ENCODE measurements around the gene SMIM5.

Gene SMIM5

GRCh38 chr17:75665981-75666380, 32.7 kb downstream of the SMIM5 start:
- DNase-seq (ENCODE audit: low read depth): no peak
- H3K4me3 ChIP-seq (ENCODE audit: low read depth, low read length): peak overlapping the region; percentile 99
- TF ChIP-seq CTCF (conservative IDR thresholded peaks at IDR 0.05; ENCODE audit: low read depth, low read length): no peak

DNA sequence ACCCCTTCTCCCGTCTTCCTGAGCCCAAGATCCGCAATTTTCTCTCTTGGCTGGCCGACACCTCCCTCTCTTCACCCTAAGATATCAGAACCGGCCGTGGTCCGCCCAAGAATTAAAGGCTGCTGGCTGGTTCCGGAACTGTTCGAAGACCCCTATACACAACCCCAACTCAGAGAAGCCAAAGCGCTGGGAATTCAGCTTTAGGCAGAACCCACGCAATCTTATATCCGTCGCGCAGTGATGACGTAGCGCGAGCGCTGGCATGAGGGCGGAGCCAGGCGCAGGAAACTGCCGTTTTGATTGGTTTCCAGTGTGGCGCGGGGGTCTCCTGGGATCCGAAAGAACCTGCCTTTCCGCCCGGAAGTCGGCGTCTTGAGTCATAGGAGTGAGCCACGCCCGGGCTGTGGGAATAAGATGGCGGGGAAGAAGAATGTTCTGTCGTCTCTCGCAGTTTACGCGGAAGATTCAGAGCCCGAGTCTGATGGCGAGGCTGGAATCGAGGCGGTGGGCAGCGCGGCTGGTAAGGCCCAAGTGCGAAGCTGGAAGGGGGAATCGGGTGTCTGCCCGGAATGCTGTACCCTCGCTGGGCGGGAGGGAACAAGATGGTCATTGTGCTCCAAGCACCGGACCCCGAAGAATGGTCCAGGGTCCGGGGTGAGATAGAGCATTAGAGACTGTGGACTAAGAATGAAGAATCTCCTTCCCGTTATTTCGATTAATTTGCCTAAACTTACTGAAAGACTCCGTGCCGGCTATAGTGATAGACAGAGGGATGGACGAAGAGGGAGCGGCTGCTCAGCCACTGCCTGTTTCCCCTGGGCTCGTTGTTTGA, 33.9 kb downstream of the SMIM5 start, which contains the start of the genes RECQL5 and SAP30BP:
TSS of gene RECQL5 (minus strand) at position 196 of the 832 bp plus-strand sequence. CDS start 597 bp downstream, outside the sequence.
TSS of gene SAP30BP (plus strand) at position 380 of the 832 bp plus-strand sequence. CDS start at position 415, 35 bp downstream.
- peak within 1 kb of the TSS; percentile 99 for H3K4me3 ChIP-seq (ENCODE audit: low read depth, low read length)
- DNase-seq (ENCODE audit: low read depth): peak; percentile 99
- TF ChIP-seq CTCF (conservative IDR thresholded peaks at IDR 0.05; ENCODE audit: low read depth, low read length): no peak

GRCh38 chr17:75667825-75668224, 34.6 kb downstream of the SMIM5 start:
- DNase-seq (ENCODE audit: low read depth): no peak
- TF ChIP-seq CTCF (conservative IDR thresholded peaks at IDR 0.05; ENCODE audit: low read depth, low read length): no peak
- H3K4me3 ChIP-seq (ENCODE audit: low read depth, low read length): peak overlapping the region; percentile 99

DNA sequence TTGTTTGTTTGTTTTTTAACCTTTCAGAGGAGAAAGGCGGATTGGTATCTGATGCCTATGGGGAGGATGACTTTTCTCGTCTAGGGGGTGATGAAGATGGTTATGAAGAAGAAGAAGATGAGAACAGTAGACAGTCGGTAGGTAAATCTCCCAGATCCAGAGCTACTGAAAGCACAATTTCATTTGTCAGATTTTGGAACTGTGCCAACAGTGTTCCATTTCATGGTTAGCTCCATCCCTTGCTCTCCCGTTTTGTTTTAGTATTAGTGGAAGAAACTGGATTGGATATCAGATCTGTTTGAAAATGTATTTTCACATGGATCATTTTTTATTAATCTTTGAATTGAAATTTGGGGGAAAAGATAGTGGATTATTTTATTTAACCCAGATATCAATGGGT, 35.3 kb downstream of the SMIM5 start:
- no peak for DNase-seq (ENCODE audit: low read depth)
- no peak for TF ChIP-seq CTCF (conservative IDR thresholded peaks at IDR 0.05; ENCODE audit: low read depth, low read length)
- no peak overlapping the region for H3K4me3 ChIP-seq (ENCODE audit: low read depth, low read length)

- no peak for DNase-seq (ENCODE audit: low read depth)
- no peak for TF ChIP-seq CTCF (conservative IDR thresholded peaks at IDR 0.05; ENCODE audit: low read depth, low read length)
- H3K4me3 ChIP-seq (ENCODE audit: low read depth, low read length): no peak overlapping the region
Observed at GRCh38 chr17:75670868-75671267, 37.6 kb downstream of the SMIM5 start.

DNA sequence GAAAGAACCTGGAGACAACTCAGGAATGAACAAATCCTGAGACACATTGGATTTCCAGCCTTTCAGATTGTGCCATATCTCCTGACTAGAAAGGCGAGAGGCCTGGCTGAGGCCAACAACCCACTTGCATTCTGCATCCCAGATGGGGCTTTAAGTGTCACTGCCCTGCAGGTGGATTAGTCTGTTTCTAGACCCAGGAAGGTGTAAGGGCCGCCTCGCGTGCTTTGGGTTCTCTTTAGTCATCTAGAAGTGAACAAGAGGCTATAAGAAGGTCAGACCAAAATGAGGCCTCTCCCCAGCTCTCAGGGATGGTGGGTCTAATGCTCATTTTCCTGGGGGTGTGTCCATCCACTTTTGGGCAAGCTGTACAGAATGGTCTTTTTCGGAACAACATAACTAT, 38.8 kb downstream of the SMIM5 start:
- no peak overlapping the region for H3K4me3 ChIP-seq (ENCODE audit: low read depth, low read length)
- no peak for DNase-seq (ENCODE audit: low read depth)
- TF ChIP-seq CTCF (conservative IDR thresholded peaks at IDR 0.05; ENCODE audit: low read depth, low read length): no peak

- DNase-seq (ENCODE audit: low read depth): no peak
- TF ChIP-seq CTCF (conservative IDR thresholded peaks at IDR 0.05; ENCODE audit: low read depth, low read length): no peak
- H3K4me3 ChIP-seq (ENCODE audit: low read depth, low read length): no peak overlapping the region
Observed at GRCh38 chr17:75673487-75673886, 40.3 kb downstream of the SMIM5 start.
